H1 (cell line): ENCODE results near the gene DDR1. TPM values are rescaled to one million over a fixed set of nuclear protein-coding genes. Genes with fewer than 3 reads are reported as not detected.

Experiments
- CTCF ChIA-PET: fragments of 300-600 bp; sonication (Branson Sonifier 250); formaldehyde crosslinking; loops from one replicate; lab custom pipeline; 2021; ENCODE audit not compliant: partially characterized antibody; lab: Charles Lee
- POLR2A ChIA-PET: fragments of 300-600 bp; sonication (Branson Sonifier 250); formaldehyde crosslinking; loops from one replicate; lab custom pipeline; 2021; ENCODE audit warnings: inconsistent platforms; ENCODE audit not compliant: partially characterized antibody; lab: Charles Lee
- DNase-seq, 2 experiments: peaks; one replicate each; pipeline versions ENCODE4 v3.0.0 to v3.0.0-alpha.2; 2010 to 2022; ENCODE audit warnings: low spot score in 2 of 2, low read depth in 1 of 2, mixed read lengths in 1 of 2
- FAIRE-seq: peaks from 2 replicates; lab custom pipeline; 2011; peaks lifted over from hg19 to GRCh38; lab: Jason Lieb, UNC
- H2AFZ ChIP-seq: 2 replicates; pipeline ENCODE4 v1.8.1; 2012; ENCODE audit warnings: low read length, inconsistent platforms
- H2AK5ac ChIP-seq: 2 replicates; pipeline ENCODE4 v1.6.1; 2013; ENCODE audit warnings: low read depth, low read length
- H2BK120ac ChIP-seq: replicated peaks from 2 replicates; pipeline ENCODE3; 2013; ENCODE audit warnings: low read depth, low read length, inconsistent platforms
- H2BK12ac ChIP-seq: 2 replicates; pipeline ENCODE4 v1.6.1; 2013; ENCODE audit warnings: low read depth, low read length
- H2BK15ac ChIP-seq: 2 replicates; pipeline ENCODE4 v1.6.1; 2013; ENCODE audit warnings: low read length
- H2BK20ac ChIP-seq: 2 replicates; pipeline ENCODE4 v1.6.1; 2013; ENCODE audit warnings: low read length
- H2BK5ac ChIP-seq: 2 replicates; pipeline ENCODE4 v1.6.1; 2013; ENCODE audit warnings: low read depth, low read length
- H3K14ac ChIP-seq: 2 replicates; pipeline ENCODE4 v1.6.1; 2013; ENCODE audit warnings: inconsistent platforms; ENCODE audit not compliant: insufficient read length
- H3K18ac ChIP-seq: 2 replicates; pipeline ENCODE4 v1.6.1; 2013; ENCODE audit warnings: low read length; ENCODE audit errors: extremely low read depth
- H3K23ac ChIP-seq: 2 replicates; pipeline ENCODE4 v1.6.1; 2013; ENCODE audit warnings: inconsistent platforms; ENCODE audit not compliant: insufficient read length
- H3K23me2 ChIP-seq: 2 replicates; pipeline ENCODE4 v1.6.1; 2013; ENCODE audit warnings: low read depth, low read length
- H3K27ac ChIP-seq: 2 replicates; pipeline ENCODE4 v1.6.1; 2011; ENCODE audit warnings: low read depth, low read length, inconsistent platforms
- H3K27me3 ChIP-seq, 4 experiments: replicated peaks in 1 of 4; 1 replicate in 1 of 4; 2 replicates in 3 of 4; pipeline versions ENCODE4 v1.6.1 to v1.8.1; 2011 to 2013; ENCODE audit warnings: low read length in 3 of 4, mild to moderate bottlenecking in 3 of 4, inconsistent platforms in 2 of 4, mixed read lengths in 2 of 4, moderate library complexity in 1 of 4; ENCODE audit not compliant: control insufficient read depth in 3 of 4, insufficient read depth in 3 of 4; ENCODE audit errors: extremely low read depth in 1 of 4
- H3K36me3 ChIP-seq, 4 experiments: 2 replicates each; pipeline versions ENCODE4 v1.6.1 to v1.8.1; 2011 to 2013; ENCODE audit warnings: mild to moderate bottlenecking in 4 of 4, low read length in 3 of 4, moderate library complexity in 2 of 4, control low read depth in 1 of 4, inconsistent platforms in 1 of 4; ENCODE audit not compliant: insufficient read depth in 4 of 4, control insufficient read depth in 2 of 4
- H3K4ac ChIP-seq: replicated peaks from 2 replicates; pipeline ENCODE3; 2013; ENCODE audit warnings: low read length, low read depth, mixed read lengths, inconsistent platforms; ENCODE audit not compliant: insufficient read length
- H3K4me1 ChIP-seq, 4 experiments: replicated peaks in 1 of 4; 1 replicate in 1 of 4; 2 replicates in 3 of 4; pipeline versions ENCODE4 v1.6.1 to v1.8.1; 2011 to 2013; ENCODE audit warnings: low read length in 3 of 4, inconsistent platforms in 2 of 4, mixed read lengths in 1 of 4; ENCODE audit not compliant: insufficient read depth in 4 of 4, control insufficient read depth in 3 of 4
- H3K4me2 ChIP-seq, 2 experiments: 2 replicates each; pipeline versions ENCODE4 v1.6.1 to v1.8.1; 2011 to 2013; ENCODE audit warnings: low read depth in 2 of 2, low read length in 2 of 2, control low read depth in 1 of 2, inconsistent platforms in 1 of 2, mild to moderate bottlenecking in 1 of 2; ENCODE audit not compliant: insufficient read depth in 1 of 2
- H3K4me3 ChIP-seq, 4 experiments: fragments of 200-600, 300-600 bp in 1 of 4; sonication (generic), shearing (Covaris generic), sonication (Bioruptor Twin) in 1 of 4; 2 replicates each; pipeline versions ENCODE4 v1.5.1 to v1.8.1; 2011 to 2016; ENCODE audit warnings: low read length in 4 of 4, low read depth in 3 of 4, control low read depth in 2 of 4, inconsistent platforms in 2 of 4, mild to moderate bottlenecking in 2 of 4, mixed read lengths in 1 of 4, moderate library complexity in 1 of 4; ENCODE audit not compliant: insufficient read depth in 2 of 4; ENCODE audit errors: extremely low read depth in 1 of 4
- H3K56ac ChIP-seq: replicated peaks from 2 replicates; pipeline ENCODE3; 2013; ENCODE audit warnings: low read depth, mild to moderate bottlenecking, mixed read lengths, low read length, inconsistent platforms; ENCODE audit not compliant: insufficient read length
- H3K79me1 ChIP-seq: 2 replicates; pipeline ENCODE4 v1.6.1; 2013; ENCODE audit warnings: low read depth, low read length, control low read depth
- H3K79me2 ChIP-seq, 2 experiments: 2 replicates each; pipeline versions ENCODE4 v1.6.1 to v1.8.1; 2012 to 2013; ENCODE audit warnings: low read length in 2 of 2, mild to moderate bottlenecking in 2 of 2, inconsistent platforms in 1 of 2; ENCODE audit not compliant: insufficient read depth in 2 of 2, control insufficient read depth in 1 of 2
- H3K9ac ChIP-seq, 4 experiments: replicated peaks in 1 of 4; 1 replicate in 1 of 4; 2 replicates in 3 of 4; pipeline versions ENCODE4 v1.6.1 to v1.8.1; 2011 to 2013; ENCODE audit warnings: low read depth in 3 of 4, low read length in 3 of 4, control low read depth in 2 of 4, mild to moderate bottlenecking in 2 of 4, moderate library complexity in 2 of 4, inconsistent platforms in 1 of 4; ENCODE audit errors: extremely low read depth in 1 of 4
- H3K9me3 ChIP-seq, 2 experiments: 2 replicates each; pipeline versions ENCODE4 v1.6.1 to v1.8.1; 2012 to 2013; ENCODE audit warnings: mild to moderate bottlenecking in 2 of 2, moderate library complexity in 2 of 2, control low read depth in 1 of 2, inconsistent platforms in 1 of 2, low read depth in 1 of 2, low read length in 1 of 2, mixed read lengths in 1 of 2; ENCODE audit not compliant: insufficient read depth in 2 of 2
- H4K20me1 ChIP-seq, 2 experiments: replicated peaks in 1 of 2; 2 replicates each; pipeline versions ENCODE3 to v1.8.1; 2011 to 2013; ENCODE audit warnings: inconsistent platforms in 2 of 2, low read length in 2 of 2, mild to moderate bottlenecking in 1 of 2; ENCODE audit not compliant: insufficient read depth in 2 of 2, control insufficient read depth in 1 of 2
- H4K5ac ChIP-seq: 2 replicates; pipeline ENCODE4 v1.6.1; 2013; ENCODE audit warnings: low read length, low read depth, mixed read lengths, inconsistent platforms; ENCODE audit not compliant: insufficient read length
- H4K8ac ChIP-seq: 2 replicates; pipeline ENCODE4 v1.8.0; 2013; ENCODE audit warnings: mild to moderate bottlenecking, moderate library complexity, low read length, inconsistent platforms; ENCODE audit not compliant: insufficient read depth; ENCODE audit errors: extremely low read depth
- H4K91ac ChIP-seq: replicated peaks from 2 replicates; pipeline ENCODE3; 2013; ENCODE audit warnings: low read length, mixed read lengths, inconsistent platforms; ENCODE audit not compliant: insufficient read length
- ASH2L ChIP-seq: fragments of 200-600, 300-600 bp; sonication (generic); IDR thresholded peaks from one replicate; pipeline ENCODE4 v1.7.1; 2017; ENCODE audit warnings: low read length
- EZH2 ChIP-seq: fragments of 200-600 bp; sonication (generic); IDR thresholded peaks from 2 replicates; pipeline ENCODE4 v1.7.1; 2012; ENCODE audit warnings: low read depth, mild to moderate bottlenecking, moderate library complexity, low read length, inconsistent platforms; ENCODE audit not compliant: severe bottlenecking
- SRF ChIP-seq: IDR thresholded peaks from 2 replicates; pipeline ENCODE4 v1.6.1; 2011; ENCODE audit warnings: mild to moderate bottlenecking, low read depth, low read length, moderate library complexity
- SUZ12 ChIP-seq: fragments of 200-600 bp; sonication (generic); IDR thresholded peaks from 2 replicates; pipeline ENCODE4 v1.6.1; 2012; ENCODE audit warnings: mild to moderate bottlenecking, inconsistent platforms, low read length, moderate library complexity, mixed read lengths
- TAF7 ChIP-seq: optimal IDR thresholded peaks from 2 replicates; pipeline ENCODE3; 2011; ENCODE audit warnings: low read depth, mild to moderate bottlenecking, inconsistent platforms, low read length, moderate library complexity, borderline replicate concordance
- TBP ChIP-seq: IDR thresholded peaks from 2 replicates; pipeline ENCODE4 v1.6.1; 2011; ENCODE audit warnings: low read depth, low read length, improper control_type of control experiment
- polyA plus RNA-seq, 7 experiments: library from polyadenylated mRNA; depleted of rRNA in 3 of 7; stranded (reverse) in 5 of 7; unstranded in 2 of 7; fragments of >200 nt in 5 of 7; fragments of 200-250 nt in 2 of 7; gene quantifications; 1 replicate in 5 of 7; 2 replicates in 1 of 7; 4 replicates in 1 of 7; pipeline versions ENCODE4 v1.2.1 to v1.2.3, GENCODE V29; 2011 to 2013; ENCODE audit warnings: missing spikeins in 2 of 7, mixed read lengths in 2 of 7
- total RNA-seq: library from RNA; stranded (reverse); fragmentation: NEBNext Ultra II Directional; extraction: Animal tissue kit (Norgen Biotek cat#: 25700); gene quantifications from 2 replicates; pipeline ENCODE4 v1.2.1, GENCODE V29; 2021

Gene DDR1
- total and polyA plus RNA-seq, 2 of the 8 experiments (the other 6 are each of a cell fraction or from before 2014, with no cell fraction given), result 99.4 to 181 TPM

GRCh38 chr6:30870546-30870945, 13.8 kb upstream of the DDR1 start:
- H3K23me2 ChIP-seq, result no peaks in the 10 kb centered on the region
- H3K23ac ChIP-seq, result no peak overlapping the region
- no peak overlapping the region for H4K91ac ChIP-seq
- no peak overlapping the region for H3K4me3 ChIP-seq
- H2BK120ac ChIP-seq, result no peak overlapping the region
- H2BK5ac ChIP-seq, result no peak overlapping the region
- H3K4ac ChIP-seq, result no peak overlapping the region
- H3K14ac ChIP-seq, result no peak overlapping the region
- H3K79me1 ChIP-seq, result no peaks in the 10 kb centered on the region
- H4K20me1 ChIP-seq, result no peaks in the 10 kb centered on the region
- ChIA-PET CTCF (interaction anchor here (29.0 kb wide), 1 partner anchor 33 kb away, joined by 610 read pairs; no protein-coding TSS in a partner anchor), POLR2A (interaction anchor here (1.0 kb wide), 1 partner anchor 32 kb away, joined by 3 read pairs; no protein-coding TSS in a partner anchor)
- TF ChIP-seq SUZ12 (no peak), EZH2 (no peak), ASH2L (no peak), TAF7 (no peak), SRF (no peak), TBP (no peak)
- H2BK12ac ChIP-seq, result no peak overlapping the region
- no peak for FAIRE-seq
- no peak for DNase-seq
- no peaks in the 10 kb centered on the region for H3K4me1 ChIP-seq
- H3K27me3 ChIP-seq, result no peaks in the 10 kb centered on the region
- no peak overlapping the region for H3K56ac ChIP-seq
- H3K27ac ChIP-seq, result no peak overlapping the region
- no peak overlapping the region for H2BK15ac ChIP-seq
- no peaks in the 10 kb centered on the region for H3K79me2 ChIP-seq
- no peak overlapping the region for H2AK5ac ChIP-seq
- H3K36me3 ChIP-seq, result peaks cover 0 to 5% (median 0%) of the 10 kb centered on the region in 4 experiments; a peak in 1 of 8 replicates
- no peak overlapping the region for H4K8ac ChIP-seq
- no peak overlapping the region for H2BK20ac ChIP-seq
- no peak overlapping the region for H2AFZ ChIP-seq
- peaks cover 35 to 53% of the 10 kb centered on the region in 2 experiments for H3K9me3 ChIP-seq
- H3K18ac ChIP-seq, result no peak overlapping the region
- H3K9ac ChIP-seq, result no peak overlapping the region
- no peak overlapping the region for H4K5ac ChIP-seq
- no peak overlapping the region for H3K4me2 ChIP-seq
